Inflammatory macrophage treated with lipopolysaccharide for 4 hours (primary cell): ENCODE results near the gene ATF7.
"Not testable (repeated sequence)": the region's sequence is repeated elsewhere in the genome, so short reads cannot be mapped to it uniquely, and the experiment has no call there.

Source experiments
- DNase-seq: peaks from one replicate; pipeline ENCODE4 v3.0.0-alpha.2; 2020

ATF7 gene

GRCh38 chr12:53499266-53500141 lies 126.7 kb downstream of the ATF7 start, which contains the start of gene MAP3K12:
Gene MAP3K12 (minus strand): TSS chr12:53499458. CDS start chr12:53487391, 12,067 bp downstream.
- DNase-seq = peak; percentile 33

GRCh38 chr12:53498235-53498630 lies 127.9 kb downstream of the ATF7 start:
- DNase-seq = no peak

- DNase-seq = no peak
Observed at GRCh38 chr12:53497461-53497860, 128.7 kb downstream of the ATF7 start.

- DNase-seq = no peak
Observed at GRCh38 chr12:53496752-53497032, 129.5 kb downstream of the ATF7 start.

- DNase-seq = peak; percentile 48
Observed at GRCh38 chr12:53495903-53496751, 130.1 kb downstream of the ATF7 start.

- DNase-seq = no peak
Observed at GRCh38 chr12:53493610-53494391, 132.4 kb downstream of the ATF7 start.

- peak; percentile 83 for DNase-seq
Observed at GRCh38 chr12:53492830-53493609, 133.2 kb downstream of the ATF7 start.

GRCh38 chr12:53492188-53492587 lies 134.0 kb downstream of the ATF7 start:
- DNase-seq = no peak

GRCh38 chr12:53489242-53489864 lies 136.8 kb downstream of the ATF7 start:
- no peak for DNase-seq

GRCh38 chr12:53486736-53487487 lies 139.3 kb downstream of the ATF7 start:
- DNase-seq = no peak

GRCh38 chr12:53485955-53486735 lies 140.0 kb downstream of the ATF7 start:
- DNase-seq = no peak

GRCh38 chr12:53484686-53485575 lies 141.3 kb downstream of the ATF7 start:
- DNase-seq = no peak

- no peak for DNase-seq
Observed at GRCh38 chr12:53483979-53484377, 142.2 kb downstream of the ATF7 start.

GRCh38 chr12:53483225-53483978 lies 142.8 kb downstream of the ATF7 start:
- no peak for DNase-seq

- no peak for DNase-seq
Observed at GRCh38 chr12:53482626-53483168, 143.5 kb downstream of the ATF7 start.

- DNase-seq = no peak
Observed at GRCh38 chr12:53481939-53482586, 144.1 kb downstream of the ATF7 start.

- not testable (repeated sequence) for DNase-seq
Observed at GRCh38 chr12:53481458-53481857, 144.7 kb downstream of the ATF7 start.
